GM06990 (cell line): ENCODE results near the gene TMEM88.

Experiments
- DNase-seq: peaks from one replicate; pipeline ENCODE4 v3.0.0-alpha.2; 2011; ENCODE audit not compliant: insufficient read length; ENCODE audit errors: extremely low read depth
- H3K27me3 ChIP-seq: replicated peaks from 2 replicates; pipeline ENCODE4 v1.6.0; 2011; ENCODE audit warnings: low read length; ENCODE audit not compliant: control insufficient read depth, insufficient read depth
- H3K36me3 ChIP-seq: 2 replicates; pipeline ENCODE4 v1.5.1; 2011; ENCODE audit warnings: low read length; ENCODE audit not compliant: control insufficient read depth, insufficient read depth
- H3K4me3 ChIP-seq: replicated peaks from 2 replicates; pipeline ENCODE4 v1.5.1; 2011; ENCODE audit warnings: low read depth, mild to moderate bottlenecking, control low read depth, low read length
- CTCF ChIP-seq: IDR thresholded peaks from 2 replicates; pipeline ENCODE4 v1.5.1; 2011; ENCODE audit warnings: low read length, control low read depth, mild to moderate bottlenecking, inconsistent platforms; ENCODE audit not compliant: insufficient read depth, poor library complexity, severe bottlenecking

TMEM88 gene

GRCh38 chr17:7820231-7820630 is 34.6 kb upstream of the TMEM88 start:
- TF ChIP-seq CTCF = no peak
- no peak for DNase-seq
- no peaks in the 10 kb centered on the region; the same call in 1 of the 2 replicates for H3K27me3 ChIP-seq
- no peak overlapping the region for H3K4me3 ChIP-seq
- no peaks in the 10 kb centered on the region for H3K36me3 ChIP-seq

GRCh38 chr17:7822126-7822525 is 32.7 kb upstream of the TMEM88 start:
- DNase-seq = no peak
- TF ChIP-seq CTCF = no peak
- Histone ChIP-seq H3K4me3 (no peak overlapping the region), H3K36me3 (no peaks in the 10 kb centered on the region), H3K27me3 (no peaks in the 10 kb centered on the region; the same call in 1 of the 2 replicates)

- no peak for DNase-seq
- H3K27me3 ChIP-seq = no peaks in the 10 kb centered on the region; the same call in 1 of the 2 replicates
- H3K36me3 ChIP-seq = no peaks in the 10 kb centered on the region
- no peak overlapping the region for H3K4me3 ChIP-seq
- no peak for TF ChIP-seq CTCF
Observed at GRCh38 chr17:7823581-7824001, 31.3 kb upstream of the TMEM88 start.

- DNase-seq = no peak
- H3K36me3 ChIP-seq = no peaks in the 10 kb centered on the region
- no peaks in the 10 kb centered on the region; the same call in 1 of the 2 replicates for H3K27me3 ChIP-seq
- no peak overlapping the region for H3K4me3 ChIP-seq
- no peak for TF ChIP-seq CTCF
Observed at GRCh38 chr17:7824021-7824924, 30.6 kb upstream of the TMEM88 start.

GRCh38 chr17:7825206-7825990 is 29.5 kb upstream of the TMEM88 start:
- no peak overlapping the region for H3K4me3 ChIP-seq
- no peaks in the 10 kb centered on the region for H3K36me3 ChIP-seq
- no peak for DNase-seq
- TF ChIP-seq CTCF = no peak
- H3K27me3 ChIP-seq = peaks cover 2% of the 10 kb centered on the region
